ENCODE measurements around the gene MGLL.
A peak's percentile ranks its signal among the peaks of the same experiment; 100 is the strongest.
"Not testable (repeated sequence)": the region's sequence is repeated elsewhere in the genome, so short reads cannot be mapped to it uniquely, and the experiment has no call there.

The MGLL gene

GRCh38 chr3:127658234-127658633, 164.1 kb downstream of the MGLL start:
- DNase-seq (ENCODE audit: low spot score) = no peak
- no peak for TF ChIP-seq CTCF (IDR thresholded peaks at IDR 0.05; ENCODE audit: extremely low read depth, missing control alignments)

- TF ChIP-seq CTCF (IDR thresholded peaks at IDR 0.05; ENCODE audit: extremely low read depth, missing control alignments) = no peak
- no peak for DNase-seq (ENCODE audit: low spot score)
Observed at GRCh38 chr3:127656906-127657305, 165.4 kb downstream of the MGLL start.

GRCh38 chr3:127655641-127656040, 166.7 kb downstream of the MGLL start:
- TF ChIP-seq CTCF (IDR thresholded peaks at IDR 0.05; ENCODE audit: extremely low read depth, missing control alignments) = no peak
- DNase-seq (ENCODE audit: low spot score) = no peak

- DNase-seq (ENCODE audit: low spot score) = not testable (repeated sequence)
Observed at GRCh38 chr3:127654993-127655392, 167.3 kb downstream of the MGLL start.

GRCh38 chr3:127654374-127654773, 167.9 kb downstream of the MGLL start:
- no peak for TF ChIP-seq CTCF (IDR thresholded peaks at IDR 0.05; ENCODE audit: extremely low read depth, missing control alignments)
- DNase-seq (ENCODE audit: low spot score) = no peak

GRCh38 chr3:127652246-127652995, 169.9 kb downstream of the MGLL start:
- peak; percentile 69 for DNase-seq (ENCODE audit: low spot score)
- TF ChIP-seq CTCF (IDR thresholded peaks at IDR 0.05; ENCODE audit: extremely low read depth, missing control alignments) = peak; percentile 84

GRCh38 chr3:127651516-127652172, 170.7 kb downstream of the MGLL start:
- no peak for DNase-seq (ENCODE audit: low spot score)
- TF ChIP-seq CTCF (IDR thresholded peaks at IDR 0.05; ENCODE audit: extremely low read depth, missing control alignments) = no peak

GRCh38 chr3:127650236-127650635, 172.1 kb downstream of the MGLL start:
- no peak for DNase-seq (ENCODE audit: low spot score)
- TF ChIP-seq CTCF (IDR thresholded peaks at IDR 0.05; ENCODE audit: extremely low read depth, missing control alignments) = no peak

Data from GM20000 (cell line).